ENCODE data around the gene NFYB. TPM values are rescaled to one million over a fixed set of nuclear protein-coding genes. Genes with fewer than 3 reads are reported as not detected.

Gene NFYB
- total RNA-seq, 6 experiments from 2014 or later: 10.1 to 12.9 (median 12.2) TPM

GRCh38 chr12:104083769-104084475, 54.1 kb downstream of the NFYB start:
- Histone ChIP-seq H3K4me1 (no peaks in the 10 kb centered on the region), H3K4me3 (no peak overlapping the region), H3K9me3 (no peaks in the 10 kb centered on the region), H3K36me3 (peaks cover 0 to 43% (median 32%) of the 10 kb centered on the region in 4 donors), H3K27ac (no peak overlapping the region), H3K27me3 (no peaks in the 10 kb centered on the region)
- no peak for DNase-seq
- no peak for TF ChIP-seq CTCF (IDR thresholded peaks at IDR 0.05)
- no peak for TF ChIP-seq POLR2A (IDR thresholded peaks at IDR 0.05)
- 81% methylated on average over 8 of the region's 8 CpGs for WGBS (ENCODE audit: insufficient coverage, low coverage, low lambda C conversion rate, missing lambda C conversion rate)
- intact Hi-C loops (cut with DNase I): no loop called here
- no peak for ATAC-seq

GRCh38 chr12:104080764-104081163, 57.2 kb downstream of the NFYB start:
- 83% methylated on average over 1 of the region's 1 CpG for WGBS (ENCODE audit: insufficient coverage, low coverage, low lambda C conversion rate, missing lambda C conversion rate)

GRCh38 chr12:104079024-104079423, 59.0 kb downstream of the NFYB start:
- Histone ChIP-seq H3K9me3 (no peaks in the 10 kb centered on the region), H3K4me1 (no peaks in the 10 kb centered on the region), H3K4me3 (no peak overlapping the region), H3K27me3 (no peaks in the 10 kb centered on the region), H3K36me3 (peaks cover 0 to 18% (median 12%) of the 10 kb centered on the region in 4 donors), H3K27ac (no peak overlapping the region)
- WGBS (ENCODE audit: insufficient coverage, low coverage, low lambda C conversion rate, missing lambda C conversion rate): no CpG with 5 or more reads among the region's 1 CpG
- TF ChIP-seq POLR2A (IDR thresholded peaks at IDR 0.05) (no peak), CTCF (IDR thresholded peaks at IDR 0.05) (no peak)
- no peak for DNase-seq
- intact Hi-C loops (cut with DNase I): no loop called here
- ATAC-seq: no peak

More at GRCh38 chr12:104080764-104081163, 57.2 kb downstream of the NFYB start:
- Histone ChIP-seq H3K9me3 (no peaks in the 10 kb centered on the region), H3K27ac (no peak overlapping the region), H3K27me3 (no peaks in the 10 kb centered on the region), H3K36me3 (peaks cover 0 to 25% (median 15%) of the 10 kb centered on the region in 4 donors), H3K4me3 (no peak overlapping the region), H3K4me1 (no peaks in the 10 kb centered on the region)
- DNase-seq (no peak), ATAC-seq (no peak)
- intact Hi-C loops (cut with DNase I): no loop called here
- no peak for TF ChIP-seq POLR2A (IDR thresholded peaks at IDR 0.05)
- no peak for TF ChIP-seq CTCF (IDR thresholded peaks at IDR 0.05)

GRCh38 chr12:104073699-104074098, 64.3 kb downstream of the NFYB start:
- Histone ChIP-seq H3K4me3 (no peak overlapping the region), H3K36me3 (peaks cover 0 to 5% (median 0%) of the 10 kb centered on the region in 4 donors), H3K27me3 (no peaks in the 10 kb centered on the region), H3K27ac (no peak overlapping the region), H3K9me3 (no peaks in the 10 kb centered on the region), H3K4me1 (peaks cover 0 to 13% (median 3%) of the 10 kb centered on the region in 4 donors)
- DNase-seq (no peak), ATAC-seq (no peak)
- intact Hi-C loops (cut with DNase I): no loop called here
- TF ChIP-seq CTCF (IDR thresholded peaks at IDR 0.05): no peak
- no peak for TF ChIP-seq POLR2A (IDR thresholded peaks at IDR 0.05)
- 100% methylated on average over 1 of the region's 1 CpG for WGBS (ENCODE audit: insufficient coverage, low coverage, low lambda C conversion rate, missing lambda C conversion rate)

Measured in right lobe of liver (tissue), 6 donors.